HepG2 (cell line): ENCODE data around the gene ALDH3B1. TPM values are rescaled to one million over a fixed set of nuclear protein-coding genes. Genes with fewer than 3 reads are reported as not detected.

Experiments used
- AGO1 ChIP-seq: fragments of 200-400 bp; formaldehyde crosslinking; IDR thresholded peaks from 2 replicates; pipeline ENCODE4 v1.6.1; 2017; ENCODE audit warnings: mild to moderate bottlenecking, low read depth, low read length, moderate library complexity; ENCODE audit not compliant: poor library complexity, severe bottlenecking
- ATF5 ChIP-seq: sonication (generic); formaldehyde crosslinking; IDR thresholded peaks from 2 replicates; pipeline ENCODE4 v1.4.0; 2020; ENCODE audit warnings: mild to moderate bottlenecking, low read depth, missing genetic modification reagents
- ELF1 ChIP-seq: sonication (generic); formaldehyde crosslinking; IDR thresholded peaks from 2 replicates; pipeline ENCODE4 v1.4.0; 2020; ENCODE audit warnings: missing genetic modification reagents
- HNF1B ChIP-seq: sonication (generic); formaldehyde crosslinking; IDR thresholded peaks from 2 replicates; pipeline ENCODE4 v1.5.1; 2020; ENCODE audit warnings: mild to moderate bottlenecking, moderate library complexity, missing genetic modification reagents
- HNRNPLL ChIP-seq: fragments of 200-400 bp; formaldehyde crosslinking; IDR thresholded peaks from 2 replicates; pipeline ENCODE4 v1.6.1; 2017; ENCODE audit warnings: mild to moderate bottlenecking, low read depth, low read length; ENCODE audit not compliant: poor library complexity, severe bottlenecking
- HOXA7 ChIP-seq: sonication (generic); formaldehyde crosslinking; IDR thresholded peaks from 2 replicates; pipeline ENCODE4 v1.8.1; 2022; ENCODE audit warnings: mild to moderate bottlenecking, missing genetic modification reagents, moderate library complexity
- MAX ChIP-seq: IDR thresholded peaks from 2 replicates; pipeline ENCODE4 v1.6.1; 2012; ENCODE audit warnings: inconsistent platforms
- PCBP1 ChIP-seq: fragments of 200-400 bp; formaldehyde crosslinking; IDR thresholded peaks from 2 replicates; pipeline ENCODE4 v1.6.1; 2017; ENCODE audit warnings: mild to moderate bottlenecking, low read depth, low read length, borderline replicate concordance
- RBFOX2 ChIP-seq: fragments of 200-400 bp; formaldehyde crosslinking; IDR thresholded peaks from 2 replicates; pipeline ENCODE4 v1.6.1; 2017; ENCODE audit warnings: low read depth, mild to moderate bottlenecking, low read length
- RFXAP ChIP-seq: sonication (generic); formaldehyde crosslinking; IDR thresholded peaks from 2 replicates; pipeline ENCODE4 v1.4.0; 2020; ENCODE audit warnings: missing genetic modification reagents, borderline replicate concordance
- SRSF9 ChIP-seq: fragments of 200-400 bp; formaldehyde crosslinking; IDR thresholded peaks from 2 replicates; pipeline ENCODE4 v1.6.1; 2018; ENCODE audit warnings: borderline replicate concordance, mild to moderate bottlenecking, low read depth, low read length; ENCODE audit not compliant: insufficient read depth, poor library complexity, severe bottlenecking
- TBP ChIP-seq: sonication (generic); formaldehyde crosslinking; IDR thresholded peaks from 2 replicates; pipeline ENCODE4 v1.5.0; 2020; ENCODE audit warnings: missing genetic modification reagents
- TCF7 ChIP-seq: sonication (generic); IDR thresholded peaks from 2 replicates; pipeline ENCODE4 v1.6.1; 2016; ENCODE audit warnings: antibody characterized with exemption, low read depth
- TCF7L2 ChIP-seq: IDR thresholded peaks from 2 replicates; pipeline ENCODE4 v1.6.1; 2011; ENCODE audit warnings: mild to moderate bottlenecking, low read depth, low read length, moderate library complexity
- ZBTB40 ChIP-seq, 2 experiments: fragments of 450-650 bp in 1 of 2; sonication (generic) in 1 of 2; formaldehyde crosslinking in 1 of 2; IDR thresholded peaks; 2 replicates each; pipeline versions ENCODE4 v1.6.1 to v1.8.0; 2016 to 2022; ENCODE audit warnings: antibody characterized with exemption in 1 of 2, mild to moderate bottlenecking in 1 of 2, missing genetic modification reagents in 1 of 2
- ZNF772 ChIP-seq: sonication (generic); formaldehyde crosslinking; IDR thresholded peaks from 2 replicates; pipeline ENCODE4 v1.5.0; 2020; ENCODE audit warnings: mild to moderate bottlenecking, missing genetic modification reagents
- polyA plus RNA-seq, 8 experiments: library from polyadenylated mRNA; depleted of rRNA in 3 of 8; stranded (reverse) in 7 of 8; unstranded in 1 of 8; fragments of >200 nt; fragmentation: Illumina TruSeq in 4 of 8; extraction: Trizol in 4 of 8; gene quantifications; 2 replicates each; pipeline versions ENCODE4 v1.2.1 to v1.2.3, GENCODE V29; 2011 to 2016; ENCODE audit warnings: low read depth in 4 of 8, missing spikeins in 1 of 8, mixed read lengths in 1 of 8; ENCODE audit not compliant: insufficient read depth in 1 of 8
- total RNA-seq, 5 experiments: library from RNA; depleted of rRNA; stranded (reverse); fragments of >200 nt; fragmentation: Illumina TruSeq; extraction: Trizol; gene quantifications; 2 replicates each; pipeline ENCODE4 v1.2.3, GENCODE V29; 2016; ENCODE audit warnings: low read depth in 1 of 5

ALDH3B1 gene
- total and polyA plus RNA-seq, 2 of the 13 experiments (the other 11 are each of a cell fraction or from before 2014, with no cell fraction given): 4.0 to 6.7 TPM

- TF ChIP-seq AGO1 (no peak), RBFOX2 (peak; percentile 47; the same call in 1 of the 2 replicates), ZNF772 (CRISPR knock-in tag) (no peak), TCF7L2 (no peak), MAX (peak; percentile 58; the same call in 1 of the 2 replicates), PCBP1 (no peak), HNRNPLL (peak; percentile 53), ATF5 (CRISPR knock-in tag) (no peak), HOXA7 (no peak), TBP (CRISPR knock-in tag) (no peak), RFXAP (CRISPR knock-in tag) (0 out of 2 replicates have a peak, but pooled peaks have one; percentile 23), HNF1B (peak; percentile 33), SRSF9 (no peak), TCF7 (no peak), ELF1 (CRISPR knock-in tag) (peak; percentile 30; the same call in 1 of the 2 replicates), ZBTB40 (IDR thresholded peaks at IDR 0.05) (no peak), ZBTB40 (CRISPR knock-in tag; IDR thresholded peaks at IDR 0.05) (no peak)
Observed at GRCh38 chr11:68040101-68040956, 30.2 kb downstream of the ALDH3B1 start (continued).
